ENCODE measurements around the gene HNRNPR. TPM values are rescaled to one million over a fixed set of nuclear protein-coding genes. Genes with fewer than 3 reads are reported as not detected.

Gene HNRNPR
- total and polyA plus RNA-seq, 9 of the 15 experiments (the other 6 are each of a cell fraction or from before 2014, with no cell fraction given) = 80.9 to 372 (median 301) TPM

DNA sequence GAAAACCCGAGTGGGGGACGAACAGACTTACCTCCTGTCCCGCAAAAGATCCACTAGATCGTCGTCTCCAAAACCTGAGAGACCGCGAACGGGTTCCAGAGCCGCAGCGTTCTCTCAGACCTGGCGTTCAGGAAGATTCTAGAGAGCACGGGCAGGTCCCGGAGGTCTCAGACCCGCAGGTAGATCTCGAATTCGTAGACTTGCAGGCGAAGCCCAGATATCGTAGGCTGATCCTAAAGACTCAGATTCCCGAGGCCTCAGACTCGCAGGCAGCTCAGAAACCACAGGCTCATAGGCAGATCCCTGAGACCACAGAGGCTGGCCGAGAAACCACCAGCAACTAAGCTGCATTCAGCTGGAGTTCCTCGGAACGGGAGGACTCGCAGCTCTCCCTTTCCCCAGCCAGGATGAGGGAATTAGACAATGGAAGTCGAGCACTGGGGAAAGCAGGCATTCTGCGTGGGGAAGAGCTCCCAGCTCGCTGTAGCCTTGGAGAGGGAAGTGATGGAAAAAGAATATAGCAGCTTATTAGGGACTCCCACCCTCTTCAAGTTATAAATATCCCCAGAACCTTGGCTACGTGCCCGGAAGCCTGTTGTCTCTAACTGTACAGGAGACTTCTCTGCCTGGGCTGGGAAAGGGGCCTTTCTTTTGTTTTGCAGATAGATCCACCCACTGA lies 25.4 kb upstream of the HNRNPR start, which contains the start of gene ZNF436 (continued):
- TF ChIP-seq, protein P1, sequence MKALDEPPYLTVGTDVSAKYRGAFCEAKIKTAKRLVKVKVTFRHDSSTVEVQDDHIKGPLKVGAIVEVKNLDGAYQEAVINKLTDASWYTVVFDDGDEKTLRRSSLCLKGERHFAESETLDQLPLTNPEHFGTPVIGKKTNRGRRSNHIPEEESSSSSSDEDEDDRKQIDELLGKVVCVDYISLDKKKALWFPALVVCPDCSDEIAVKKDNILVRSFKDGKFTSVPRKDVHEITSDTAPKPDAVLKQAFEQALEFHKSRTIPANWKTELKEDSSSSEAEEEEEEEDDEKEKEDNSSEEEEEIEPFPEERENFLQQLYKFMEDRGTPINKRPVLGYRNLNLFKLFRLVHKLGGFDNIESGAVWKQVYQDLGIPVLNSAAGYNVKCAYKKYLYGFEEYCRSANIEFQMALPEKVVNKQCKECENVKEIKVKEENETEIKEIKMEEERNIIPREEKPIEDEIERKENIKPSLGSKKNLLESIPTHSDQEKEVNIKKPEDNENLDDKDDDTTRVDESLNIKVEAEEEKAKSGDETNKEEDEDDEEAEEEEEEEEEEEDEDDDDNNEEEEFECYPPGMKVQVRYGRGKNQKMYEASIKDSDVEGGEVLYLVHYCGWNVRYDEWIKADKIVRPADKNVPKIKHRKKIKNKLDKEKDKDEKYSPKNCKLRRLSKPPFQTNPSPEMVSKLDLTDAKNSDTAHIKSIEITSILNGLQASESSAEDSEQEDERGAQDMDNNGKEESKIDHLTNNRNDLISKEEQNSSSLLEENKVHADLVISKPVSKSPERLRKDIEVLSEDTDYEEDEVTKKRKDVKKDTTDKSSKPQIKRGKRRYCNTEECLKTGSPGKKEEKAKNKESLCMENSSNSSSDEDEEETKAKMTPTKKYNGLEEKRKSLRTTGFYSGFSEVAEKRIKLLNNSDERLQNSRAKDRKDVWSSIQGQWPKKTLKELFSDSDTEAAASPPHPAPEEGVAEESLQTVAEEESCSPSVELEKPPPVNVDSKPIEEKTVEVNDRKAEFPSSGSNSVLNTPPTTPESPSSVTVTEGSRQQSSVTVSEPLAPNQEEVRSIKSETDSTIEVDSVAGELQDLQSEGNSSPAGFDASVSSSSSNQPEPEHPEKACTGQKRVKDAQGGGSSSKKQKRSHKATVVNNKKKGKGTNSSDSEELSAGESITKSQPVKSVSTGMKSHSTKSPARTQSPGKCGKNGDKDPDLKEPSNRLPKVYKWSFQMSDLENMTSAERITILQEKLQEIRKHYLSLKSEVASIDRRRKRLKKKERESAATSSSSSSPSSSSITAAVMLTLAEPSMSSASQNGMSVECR (CRISPR knock-in tag; IDR thresholded peaks at IDR 0.05) = peak; percentile 34; the same call in 1 of the 2 replicates
- TF ChIP-seq ESRRA (IDR thresholded peaks at IDR 0.05; ENCODE audit: borderline replicate concordance, low read depth) (peak; percentile 5; the same call in 1 of the 2 replicates), SIRT6 (IDR thresholded peaks at IDR 0.05; ENCODE audit: low read depth, low read length) (no peak), NFIC (IDR thresholded peaks at IDR 0.05) (peak; percentile 95), ZNF780A (CRISPR knock-in tag; IDR thresholded peaks at IDR 0.05) (0 out of 2 replicates have a peak, but pooled peaks have one; percentile 46), LARP7 (IDR thresholded peaks at IDR 0.05) (no peak), IRF2 (CRISPR knock-in tag; IDR thresholded peaks at IDR 0.05) (no peak), ZNF263 (CRISPR knock-in tag; IDR thresholded peaks at IDR 0.05; ENCODE audit: borderline replicate concordance) (peak; percentile 54; the same call in 1 of the 2 replicates), YY1 (IDR thresholded peaks at IDR 0.05; ENCODE audit: borderline replicate concordance in 1 of 3, control insufficient read depth in 1 of 3, extremely low read depth in 1 of 3, insufficient read depth in 3 of 3, insufficient read length in 1 of 3, insufficient replicate concordance in 2 of 3, low read depth in 1 of 3, low read length in 2 of 3) (peak in 1 of 3 experiments; percentile 10)
- TF ChIP-seq, protein P2, sequence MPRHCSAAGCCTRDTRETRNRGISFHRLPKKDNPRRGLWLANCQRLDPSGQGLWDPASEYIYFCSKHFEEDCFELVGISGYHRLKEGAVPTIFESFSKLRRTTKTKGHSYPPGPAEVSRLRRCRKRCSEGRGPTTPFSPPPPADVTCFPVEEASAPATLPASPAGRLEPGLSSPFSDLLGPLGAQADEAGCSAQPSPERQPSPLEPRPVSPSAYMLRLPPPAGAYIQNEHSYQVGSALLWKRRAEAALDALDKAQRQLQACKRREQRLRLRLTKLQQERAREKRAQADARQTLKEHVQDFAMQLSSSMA (CRISPR knock-in tag; IDR thresholded peaks at IDR 0.05) = peak; percentile 66; the same call in 1 of the 2 replicates
- TF ChIP-seq, protein P3, sequence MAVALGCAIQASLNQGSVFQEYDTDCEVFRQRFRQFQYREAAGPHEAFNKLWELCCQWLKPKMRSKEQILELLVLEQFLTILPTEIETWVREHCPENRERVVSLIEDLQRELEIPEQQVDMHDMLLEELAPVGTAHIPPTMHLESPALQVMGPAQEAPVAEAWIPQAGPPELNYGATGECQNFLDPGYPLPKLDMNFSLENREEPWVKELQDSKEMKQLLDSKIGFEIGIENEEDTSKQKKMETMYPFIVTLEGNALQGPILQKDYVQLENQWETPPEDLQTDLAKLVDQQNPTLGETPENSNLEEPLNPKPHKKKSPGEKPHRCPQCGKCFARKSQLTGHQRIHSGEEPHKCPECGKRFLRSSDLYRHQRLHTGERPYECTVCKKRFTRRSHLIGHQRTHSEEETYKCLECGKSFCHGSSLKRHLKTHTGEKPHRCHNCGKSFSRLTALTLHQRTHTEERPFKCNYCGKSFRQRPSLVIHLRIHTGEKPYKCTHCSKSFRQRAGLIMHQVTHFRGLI (CRISPR knock-in tag; IDR thresholded peaks at IDR 0.05) = no peak
- TF ChIP-seq, protein P4, sequence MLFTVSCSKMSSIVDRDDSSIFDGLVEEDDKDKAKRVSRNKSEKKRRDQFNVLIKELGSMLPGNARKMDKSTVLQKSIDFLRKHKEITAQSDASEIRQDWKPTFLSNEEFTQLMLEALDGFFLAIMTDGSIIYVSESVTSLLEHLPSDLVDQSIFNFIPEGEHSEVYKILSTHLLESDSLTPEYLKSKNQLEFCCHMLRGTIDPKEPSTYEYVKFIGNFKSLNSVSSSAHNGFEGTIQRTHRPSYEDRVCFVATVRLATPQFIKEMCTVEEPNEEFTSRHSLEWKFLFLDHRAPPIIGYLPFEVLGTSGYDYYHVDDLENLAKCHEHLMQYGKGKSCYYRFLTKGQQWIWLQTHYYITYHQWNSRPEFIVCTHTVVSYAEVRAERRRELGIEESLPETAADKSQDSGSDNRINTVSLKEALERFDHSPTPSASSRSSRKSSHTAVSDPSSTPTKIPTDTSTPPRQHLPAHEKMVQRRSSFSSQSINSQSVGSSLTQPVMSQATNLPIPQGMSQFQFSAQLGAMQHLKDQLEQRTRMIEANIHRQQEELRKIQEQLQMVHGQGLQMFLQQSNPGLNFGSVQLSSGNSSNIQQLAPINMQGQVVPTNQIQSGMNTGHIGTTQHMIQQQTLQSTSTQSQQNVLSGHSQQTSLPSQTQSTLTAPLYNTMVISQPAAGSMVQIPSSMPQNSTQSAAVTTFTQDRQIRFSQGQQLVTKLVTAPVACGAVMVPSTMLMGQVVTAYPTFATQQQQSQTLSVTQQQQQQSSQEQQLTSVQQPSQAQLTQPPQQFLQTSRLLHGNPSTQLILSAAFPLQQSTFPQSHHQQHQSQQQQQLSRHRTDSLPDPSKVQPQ (CRISPR knock-in tag; IDR thresholded peaks at IDR 0.05; ENCODE audit: borderline replicate concordance) = no peak
- TF ChIP-seq, protein P5, sequence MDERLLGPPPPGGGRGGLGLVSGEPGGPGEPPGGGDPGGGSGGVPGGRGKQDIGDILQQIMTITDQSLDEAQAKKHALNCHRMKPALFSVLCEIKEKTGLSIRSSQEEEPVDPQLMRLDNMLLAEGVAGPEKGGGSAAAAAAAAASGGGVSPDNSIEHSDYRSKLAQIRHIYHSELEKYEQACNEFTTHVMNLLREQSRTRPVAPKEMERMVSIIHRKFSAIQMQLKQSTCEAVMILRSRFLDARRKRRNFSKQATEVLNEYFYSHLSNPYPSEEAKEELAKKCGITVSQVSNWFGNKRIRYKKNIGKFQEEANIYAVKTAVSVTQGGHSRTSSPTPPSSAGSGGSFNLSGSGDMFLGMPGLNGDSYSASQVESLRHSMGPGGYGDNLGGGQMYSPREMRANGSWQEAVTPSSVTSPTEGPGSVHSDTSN (CRISPR knock-in tag; IDR thresholded peaks at IDR 0.05; ENCODE audit: low read depth) = no peak
- TF ChIP-seq, protein P5 (tag; conservative IDR thresholded peaks at IDR 0.05; ENCODE audit: low read depth) = peak; percentile 18; the same call in 1 of the 2 replicates

Measured in K562 (cell line).